SKM-1 treated with dmso at 0.1 percent for 144 hours (cell line): ENCODE measurements around the gene CDC123.
"Not testable (repeated sequence)": the region's sequence is repeated elsewhere in the genome, so short reads cannot be mapped to it uniquely, and the experiment has no call there.

Source experiments
- DNase-seq: peaks from one replicate; lab custom pipeline; 2025; ENCODE audit not compliant: unreplicated experiment; lab: John Stamatoyannopoulos, UW

The CDC123 gene

GRCh38 chr10:12287772-12288171, 91.8 kb downstream of the CDC123 start:
- no peak for DNase-seq

- not testable (repeated sequence) for DNase-seq
Observed at GRCh38 chr10:12297784-12298183, 101.8 kb downstream of the CDC123 start.

- DNase-seq, result no peak
Observed at GRCh38 chr10:12299222-12299965, 103.4 kb downstream of the CDC123 start.
